Lower leg skin (tissue), 3 donors: ENCODE measurements around the gene C12orf43.

Experiments
- CTCF ChIP-seq, 3 donors: fragments of 450-650 bp; IDR thresholded peaks; one replicate each; pipeline ENCODE4 v1.5.1; 2016; ENCODE audit warnings: antibody characterized with exemption in 3 of 3, mild to moderate bottlenecking in 3 of 3, moderate library complexity in 2 of 3
- POLR2A ChIP-seq, 2 donors: fragments of 450-650 bp; IDR thresholded peaks; one replicate each; pipeline ENCODE4 v1.6.1; 2016 to 2017; ENCODE audit warnings: antibody characterized with exemption in 2 of 2, mild to moderate bottlenecking in 1 of 2, moderate library complexity in 1 of 2

- no peak for TF ChIP-seq CTCF (IDR thresholded peaks at IDR 0.05)
- TF ChIP-seq POLR2A (IDR thresholded peaks at IDR 0.05), result no peak
These were observed 54.4 kb downstream of the C12orf43 start for GRCh38 chr12:120961604-120962531.
